Duodenal mucosa (tissue), 2 donors: ENCODE results near the gene PSMB3.
"Not testable (repeated sequence)": the region's sequence is repeated elsewhere in the genome, so short reads cannot be mapped to it uniquely, and the experiment has no call there.

ENCODE experiments used
- H3K27ac ChIP-seq: one replicate; pipeline ENCODE4 v1.7.0; 2013; ENCODE audit warnings: low read depth, low read length
- H3K27me3 ChIP-seq, 2 donors: one replicate each; pipeline ENCODE4 v1.7.0; 2013; ENCODE audit warnings: low read length in 2 of 2, control low read depth in 1 of 2; ENCODE audit not compliant: insufficient read depth in 2 of 2, control insufficient read depth in 1 of 2
- H3K36me3 ChIP-seq, 2 donors: one replicate each; pipeline ENCODE4 v1.7.0; 2013; ENCODE audit warnings: low read length in 2 of 2, control low read depth in 1 of 2; ENCODE audit not compliant: insufficient read depth in 2 of 2, control insufficient read depth in 1 of 2
- H3K4me1 ChIP-seq, 2 donors: one replicate each; pipeline ENCODE4 v1.7.0; 2013; ENCODE audit warnings: low read length in 2 of 2, control low read depth in 1 of 2; ENCODE audit not compliant: insufficient read depth in 2 of 2, control insufficient read depth in 1 of 2
- H3K4me3 ChIP-seq, 2 donors: one replicate each; pipeline ENCODE4 v1.7.0; 2013; ENCODE audit warnings: low read length in 2 of 2, low read depth in 1 of 2
- H3K9ac ChIP-seq, 2 donors: one replicate each; pipeline ENCODE4 v1.7.0; 2013; ENCODE audit warnings: low read length in 2 of 2, low read depth in 1 of 2
- H3K9me3 ChIP-seq, 2 donors: one replicate each; pipeline ENCODE4 v1.7.0; 2013; ENCODE audit warnings: low read length in 2 of 2, control low read depth in 1 of 2; ENCODE audit not compliant: control insufficient read depth in 1 of 2

The PSMB3 gene

GRCh38 chr17:38717139-38717745, 35.3 kb upstream of the PSMB3 start:
- no peak overlapping the region for H3K27ac ChIP-seq
- no peaks in the 10 kb centered on the region for H3K27me3 ChIP-seq
- H3K9ac ChIP-seq: no peak overlapping the region
- no peaks in the 10 kb centered on the region for H3K9me3 ChIP-seq
- no peak overlapping the region for H3K4me3 ChIP-seq
- H3K4me1 ChIP-seq: peaks cover 9% of the 10 kb centered on the region in 2 donors
- H3K36me3 ChIP-seq: peaks cover 38 to 78% of the 10 kb centered on the region in 2 donors

- Histone ChIP-seq H3K4me1 (peaks cover 11 to 12% of the 10 kb centered on the region in 2 donors), H3K4me3 (peak overlapping the region in 1 of 2 donors; percentile 1), H3K27me3 (no peaks in the 10 kb centered on the region), H3K9me3 (no peaks in the 10 kb centered on the region), H3K36me3 (peaks cover 30 to 61% of the 10 kb centered on the region in 2 donors), H3K9ac (peak overlapping the region in 1 of 2 donors; percentile 4), H3K27ac (no peak overlapping the region)
Observed at GRCh38 chr17:38719289-38719942, 33.1 kb upstream of the PSMB3 start.

- peaks cover 18 to 19% of the 10 kb centered on the region in 2 donors for H3K4me1 ChIP-seq
- H3K27ac ChIP-seq: no peak overlapping the region
- H3K27me3 ChIP-seq: no peaks in the 10 kb centered on the region
- peaks cover 33 to 56% of the 10 kb centered on the region in 2 donors for H3K36me3 ChIP-seq
- H3K9ac ChIP-seq: no peak overlapping the region
- H3K9me3 ChIP-seq: no peaks in the 10 kb centered on the region
- H3K4me3 ChIP-seq: no peak overlapping the region
Observed at GRCh38 chr17:38719943-38720641, 32.4 kb upstream of the PSMB3 start.

GRCh38 chr17:38720941-38721340, 31.6 kb upstream of the PSMB3 start:
- Histone ChIP-seq H3K27ac (no peak overlapping the region), H3K27me3 (no peaks in the 10 kb centered on the region), H3K4me1 (peaks cover 27% of the 10 kb centered on the region in 2 donors), H3K4me3 (no peak overlapping the region), H3K9me3 (no peaks in the 10 kb centered on the region), H3K36me3 (peaks cover 31 to 47% of the 10 kb centered on the region in 2 donors), H3K9ac (no peak overlapping the region)

- Histone ChIP-seq H3K9me3 (no peaks in the 10 kb centered on the region), H3K27me3 (no peaks in the 10 kb centered on the region), H3K36me3 (peaks cover 29 to 39% of the 10 kb centered on the region in 2 donors), H3K4me1 (peaks cover 27 to 30% of the 10 kb centered on the region in 2 donors), H3K27ac (no peak overlapping the region), H3K4me3 (no peak overlapping the region), H3K9ac (no peak overlapping the region)
Observed at GRCh38 chr17:38721802-38722201, 30.7 kb upstream of the PSMB3 start.

- peaks cover 16 to 21% of the 10 kb centered on the region in 2 donors for H3K36me3 ChIP-seq
Observed at GRCh38 chr17:38724337-38724988, 28.1 kb upstream of the PSMB3 start.

GRCh38 chr17:38725066-38725465, 27.5 kb upstream of the PSMB3 start:
- Histone ChIP-seq H3K27me3 (no peaks in the 10 kb centered on the region), H3K27ac (no peak overlapping the region), H3K9me3 (no peaks in the 10 kb centered on the region), H3K4me3 (no peak overlapping the region), H3K4me1 (peaks cover 41 to 48% of the 10 kb centered on the region in 2 donors), H3K9ac (no peak overlapping the region), H3K36me3 (peaks cover 16 to 21% of the 10 kb centered on the region in 2 donors)

More at GRCh38 chr17:38724337-38724988, 28.1 kb upstream of the PSMB3 start:
- Histone ChIP-seq H3K9me3 (no peaks in the 10 kb centered on the region), H3K9ac (no peak overlapping the region), H3K4me1 (peaks cover 43 to 46% of the 10 kb centered on the region in 2 donors), H3K27ac (no peak overlapping the region), H3K27me3 (no peaks in the 10 kb centered on the region), H3K4me3 (no peak overlapping the region)

GRCh38 chr17:38726145-38726544, 26.4 kb upstream of the PSMB3 start:
- not testable (repeated sequence) for H3K27me3 ChIP-seq, H3K27ac ChIP-seq, H3K9me3 ChIP-seq, H3K9ac ChIP-seq, H3K4me3 ChIP-seq
- peaks cover 44 to 54% of the 10 kb centered on the region in 2 donors for H3K4me1 ChIP-seq
- H3K36me3 ChIP-seq: peaks cover 8 to 17% of the 10 kb centered on the region in 2 donors

- peaks cover 3 to 10% of the 10 kb centered on the region in 2 donors for H3K36me3 ChIP-seq
- no peak overlapping the region for H3K9ac ChIP-seq
- peaks cover 59 to 70% of the 10 kb centered on the region in 2 donors for H3K4me1 ChIP-seq
- no peak overlapping the region for H3K27ac ChIP-seq
- no peaks in the 10 kb centered on the region for H3K27me3 ChIP-seq
- no peaks in the 10 kb centered on the region for H3K9me3 ChIP-seq
- no peak overlapping the region for H3K4me3 ChIP-seq
Observed at GRCh38 chr17:38727736-38728135, 24.8 kb upstream of the PSMB3 start.
